ENCODE results near the gene CARMIL1. TPM values are rescaled to one million over a fixed set of nuclear protein-coding genes. Genes with fewer than 3 reads are reported as not detected.

CARMIL1 gene
- total and polyA plus RNA-seq, 2 of the 8 experiments (the other 6 are each of a cell fraction or from before 2014, with no cell fraction given), result 20.3 to 40.4 TPM

DNA sequence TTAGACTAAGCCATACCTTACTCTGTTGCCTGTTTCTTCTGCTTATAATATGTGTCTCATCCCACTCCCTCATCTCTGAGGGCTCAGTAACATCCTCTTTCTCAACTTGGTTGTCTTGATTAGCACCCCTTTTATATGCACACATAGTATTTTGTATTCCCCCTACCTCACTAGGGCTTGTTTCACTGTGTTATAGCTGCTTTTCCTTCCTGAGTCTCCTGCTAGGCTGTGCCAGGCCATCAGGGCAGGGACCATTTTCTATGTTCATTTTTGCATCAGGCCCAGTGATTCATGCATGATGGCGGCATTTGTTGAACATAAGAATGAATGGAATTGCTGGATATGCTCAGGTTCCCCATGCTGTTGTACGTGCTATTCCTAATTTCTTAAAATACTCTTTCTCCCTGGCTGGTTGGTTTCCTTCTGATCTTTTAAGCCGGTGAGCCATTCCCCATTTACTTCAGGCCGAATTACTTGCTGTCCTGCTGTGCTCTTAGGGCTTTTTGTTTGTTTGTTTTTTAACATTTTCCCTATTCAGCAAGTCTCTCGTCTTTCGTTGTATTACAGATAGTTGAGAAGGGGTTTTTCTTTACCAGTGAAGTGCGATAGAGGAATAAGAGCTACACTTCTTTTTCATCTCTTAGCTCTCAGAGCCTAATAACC is 183.2 kb downstream of the CARMIL1 start:
- peak overlapping the region in 2 of 4 experiments; percentile 10 to 36; a peak in 3 of 8 replicates for H3K4me3 ChIP-seq (ENCODE audit: extremely low read depth in 1 of 4, insufficient read depth in 2 of 4, low read depth in 3 of 4, low read length in 4 of 4)
- DNase-seq (ENCODE audit: low read depth in 1 of 2, low spot score in 2 of 2) (no peak), FAIRE-seq (peak; percentile 75)

More for the DNA sequence above, 183.2 kb downstream of the CARMIL1 start:
- CTCF ChIA-PET (ENCODE audit: partially characterized antibody), result no interaction called here
- Histone ChIP-seq H3K23ac (ENCODE audit: insufficient read length) (no peak overlapping the region), H4K20me1 (replicated peaks in 1 of 2; ENCODE audit: control insufficient read depth in 1 of 2, insufficient read depth in 2 of 2, low read length in 2 of 2) (no peaks in the 10 kb centered on the region), H3K23me2 (ENCODE audit: low read depth, low read length) (no peaks in the 10 kb centered on the region; the same call in 1 of the 2 replicates), H2BK20ac (ENCODE audit: low read length) (no peak overlapping the region), H2BK120ac (replicated peaks; ENCODE audit: low read depth, low read length) (no peak overlapping the region), H3K4me2 (ENCODE audit: insufficient read depth in 1 of 2, low read depth in 2 of 2, low read length in 2 of 2) (peak overlapping the region; percentile 65 to 76), H2BK12ac (ENCODE audit: low read depth, low read length) (no peak overlapping the region), H3K27ac (ENCODE audit: low read depth, low read length) (no peak overlapping the region), H2BK5ac (ENCODE audit: low read depth, low read length) (peak overlapping the region; percentile 62; the same call in 1 of the 2 replicates), H3K36me3 (ENCODE audit: control insufficient read depth in 2 of 4, insufficient read depth in 4 of 4, low read length in 3 of 4) (no peaks in the 10 kb centered on the region; a peak in 1 of 8 replicates), H3K27me3 (replicated peaks in 1 of 4; ENCODE audit: control insufficient read depth in 3 of 4, extremely low read depth in 1 of 4, insufficient read depth in 3 of 4, low read length in 3 of 4) (no peaks in the 10 kb centered on the region), H3K14ac (ENCODE audit: insufficient read length) (no peak overlapping the region), H3K9ac (replicated peaks in 1 of 4; ENCODE audit: extremely low read depth in 1 of 4, low read depth in 3 of 4, low read length in 3 of 4) (no peak overlapping the region), H2AFZ (ENCODE audit: low read length) (no peak overlapping the region), H4K91ac (replicated peaks; ENCODE audit: insufficient read length, low read length) (no peak overlapping the region), H3K79me1 (ENCODE audit: low read depth, low read length) (no peaks in the 10 kb centered on the region), H4K8ac (ENCODE audit: extremely low read depth, insufficient read depth, low read length) (no peak overlapping the region), H3K4ac (replicated peaks; ENCODE audit: insufficient read length, low read depth, low read length) (no peak overlapping the region), H3K18ac (ENCODE audit: extremely low read depth, low read length) (no peak overlapping the region), H3K4me1 (replicated peaks in 1 of 4; ENCODE audit: control insufficient read depth in 3 of 4, insufficient read depth in 4 of 4, low read length in 3 of 4) (peaks cover 2 to 14% (median 6%) of the 10 kb centered on the region in 4 experiments; a peak in 5 of 7 replicates), H2BK15ac (ENCODE audit: low read length) (no peak overlapping the region), H3K79me2 (ENCODE audit: control insufficient read depth in 1 of 2, insufficient read depth in 2 of 2, low read length in 2 of 2) (no peaks in the 10 kb centered on the region), H3K56ac (replicated peaks; ENCODE audit: insufficient read length, low read depth, low read length) (no peak overlapping the region), H4K5ac (ENCODE audit: insufficient read length, low read depth, low read length) (no peak overlapping the region), H2AK5ac (ENCODE audit: low read depth, low read length) (no peak overlapping the region), H3K9me3 (ENCODE audit: insufficient read depth in 2 of 2, low read depth in 1 of 2, low read length in 1 of 2) (no peaks in the 10 kb centered on the region)
- POLR2A ChIA-PET (ENCODE audit: partially characterized antibody), result no interaction called here
- TF ChIP-seq YY1 (IDR thresholded peaks at IDR 0.05; ENCODE audit: low read depth, low read length) (no peak), SRF (IDR thresholded peaks at IDR 0.05; ENCODE audit: low read depth, low read length) (no peak), CBX5 (IDR thresholded peaks at IDR 0.05; ENCODE audit: low read depth, low read length) (no peak), EGR1 (IDR thresholded peaks at IDR 0.05; ENCODE audit: borderline replicate concordance, low read depth, low read length) (no peak)
- TF ChIP-seq, protein P1, sequence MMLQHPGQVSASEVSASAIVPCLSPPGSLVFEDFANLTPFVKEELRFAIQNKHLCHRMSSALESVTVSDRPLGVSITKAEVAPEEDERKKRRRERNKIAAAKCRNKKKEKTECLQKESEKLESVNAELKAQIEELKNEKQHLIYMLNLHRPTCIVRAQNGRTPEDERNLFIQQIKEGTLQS (IDR thresholded peaks at IDR 0.05; ENCODE audit: insufficient read depth, low read depth, low read length), result no peak
- 17% methylated on average over 7 of the region's 7 CpGs; no CpG with 5 or more reads in 1 of the 2 experiments for WGBS, 2 experiments (ENCODE audit: extremely low coverage in 1 of 2, insufficient coverage in 1 of 2, insufficient read length in 1 of 2, insufficient replicate concordance in 2 of 2, low coverage in 1 of 2, low lambda C conversion rate in 2 of 2, missing lambda C conversion rate in 1 of 2)

All from H1 (cell line).